Esophagus muscularis mucosa (tissue), 4 donors: ENCODE data around the gene NISCH.

Source experiments
- EP300 ChIP-seq: sonication (generic); formaldehyde crosslinking; IDR thresholded peaks from one replicate; pipeline ENCODE4 v1.6.1; 2017; ENCODE audit warnings: antibody characterized with exemption
- POLR2A ChIP-seq: fragments of 450-650 bp; IDR thresholded peaks from one replicate; pipeline ENCODE4 v1.6.1; 2017; ENCODE audit warnings: antibody characterized with exemption, moderate library complexity, mild to moderate bottlenecking, low read depth
- POLR2AphosphoS5 ChIP-seq, 2 donors: sonication (generic); formaldehyde crosslinking; IDR thresholded peaks; one replicate each; pipeline ENCODE4 v1.6.1; 2017; ENCODE audit warnings: antibody characterized with exemption in 2 of 2
- TF ChIP-seq, protein P1 (sequence below), 3 experiments: fragments of 200-600 bp in 2 of 3; fragments of 450-650 bp in 1 of 3; sonication (generic) in 2 of 3; IDR thresholded peaks; one replicate each; pipeline ENCODE4 v1.5.1; 2017 to 2019; ENCODE audit warnings: antibody characterized with exemption in 3 of 3, mild to moderate bottlenecking in 2 of 3, moderate library complexity in 1 of 3

DNA sequence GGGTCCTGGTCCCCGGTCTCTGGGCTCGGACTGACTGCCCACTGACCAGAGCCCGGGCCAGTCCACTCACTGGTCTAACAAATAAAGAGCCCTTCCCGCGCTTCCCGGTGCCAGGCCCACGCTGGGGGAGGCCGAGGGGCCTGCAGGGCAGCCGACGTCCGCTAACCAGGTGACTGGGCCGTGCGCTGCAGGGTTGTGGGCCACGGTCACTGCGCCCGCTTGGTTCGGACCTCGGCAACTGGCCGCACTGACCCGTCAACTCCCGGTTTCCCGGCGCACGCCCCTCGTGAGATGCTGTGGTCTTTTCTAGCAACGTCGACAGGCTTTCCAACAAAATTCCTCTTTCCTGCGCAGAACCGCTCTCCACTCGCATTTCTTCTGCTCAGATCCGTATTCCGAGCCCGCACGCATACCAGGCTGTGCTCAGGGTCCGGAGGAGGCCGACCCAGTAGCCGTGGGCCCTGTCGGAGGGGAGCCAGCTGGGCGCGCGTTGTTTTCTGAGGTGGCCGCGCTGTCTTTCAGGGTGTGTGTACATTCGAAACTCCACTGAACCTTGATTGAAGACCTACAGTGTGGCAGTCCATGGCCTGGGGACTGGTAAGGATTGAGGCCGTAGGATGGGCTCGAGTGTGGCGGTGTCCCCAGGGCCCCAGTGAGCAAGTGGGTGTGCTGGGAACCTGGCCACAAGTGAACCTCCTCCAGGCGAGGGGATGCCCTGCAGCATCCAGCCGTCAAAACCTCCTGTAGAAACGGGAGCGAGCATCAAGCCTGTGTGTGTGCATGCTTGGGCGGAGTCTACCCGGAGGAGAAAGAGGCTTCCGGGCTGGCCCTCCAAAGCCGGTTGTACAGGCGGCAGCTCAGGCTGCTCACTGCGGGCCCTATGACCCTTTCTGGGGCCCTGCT, 79.1 kb downstream of the NISCH start:
- TF ChIP-seq, protein P1, sequence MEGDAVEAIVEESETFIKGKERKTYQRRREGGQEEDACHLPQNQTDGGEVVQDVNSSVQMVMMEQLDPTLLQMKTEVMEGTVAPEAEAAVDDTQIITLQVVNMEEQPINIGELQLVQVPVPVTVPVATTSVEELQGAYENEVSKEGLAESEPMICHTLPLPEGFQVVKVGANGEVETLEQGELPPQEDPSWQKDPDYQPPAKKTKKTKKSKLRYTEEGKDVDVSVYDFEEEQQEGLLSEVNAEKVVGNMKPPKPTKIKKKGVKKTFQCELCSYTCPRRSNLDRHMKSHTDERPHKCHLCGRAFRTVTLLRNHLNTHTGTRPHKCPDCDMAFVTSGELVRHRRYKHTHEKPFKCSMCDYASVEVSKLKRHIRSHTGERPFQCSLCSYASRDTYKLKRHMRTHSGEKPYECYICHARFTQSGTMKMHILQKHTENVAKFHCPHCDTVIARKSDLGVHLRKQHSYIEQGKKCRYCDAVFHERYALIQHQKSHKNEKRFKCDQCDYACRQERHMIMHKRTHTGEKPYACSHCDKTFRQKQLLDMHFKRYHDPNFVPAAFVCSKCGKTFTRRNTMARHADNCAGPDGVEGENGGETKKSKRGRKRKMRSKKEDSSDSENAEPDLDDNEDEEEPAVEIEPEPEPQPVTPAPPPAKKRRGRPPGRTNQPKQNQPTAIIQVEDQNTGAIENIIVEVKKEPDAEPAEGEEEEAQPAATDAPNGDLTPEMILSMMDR (IDR thresholded peaks at IDR 0.05), result no peak
- no peak for TF ChIP-seq POLR2A
- TF ChIP-seq POLR2AphosphoS5 (IDR thresholded peaks at IDR 0.05), result no peak
- no peak for TF ChIP-seq EP300
